ENCODE data around the gene FNDC11.
A peak's percentile ranks its signal among the peaks of the same experiment; 100 is the strongest.
"Not testable (repeated sequence)": the region's sequence is repeated elsewhere in the genome, so short reads cannot be mapped to it uniquely, and the experiment has no call there.

Gene FNDC11

GRCh38 chr20:63513207-63513606 lies 40.8 kb upstream of the FNDC11 start:
- no peak for TF ChIP-seq SUZ12 (IDR thresholded peaks at IDR 0.05; ENCODE audit: extremely low read depth, insufficient read depth, insufficient read length)
- Histone ChIP-seq H3K27me3 (ENCODE audit: insufficient read depth, insufficient read length) (no peaks in the 10 kb centered on the region), H3K9ac (ENCODE audit: insufficient read length, low read depth) (no peak overlapping the region), H3K36me3 (ENCODE audit: insufficient read depth, insufficient read length, low read length) (peaks cover 7% of the 10 kb centered on the region), H3K4me1 (ENCODE audit: insufficient read depth, insufficient read length) (peaks cover 4% of the 10 kb centered on the region), H3K4me3 (ENCODE audit: insufficient read length, low read depth) (no peak overlapping the region), H3K9me3 (ENCODE audit: insufficient read depth, low read length) (no peaks in the 10 kb centered on the region; the same call in 1 of the 2 replicates)
- no peak for DNase-seq (ENCODE audit: low read depth, low spot score)

GRCh38 chr20:63514520-63514919 lies 39.4 kb upstream of the FNDC11 start:
- peaks cover 12% of the 10 kb centered on the region for H3K4me1 ChIP-seq (ENCODE audit: insufficient read depth, insufficient read length)
- not testable (repeated sequence) for H3K36me3 ChIP-seq (ENCODE audit: insufficient read depth, insufficient read length, low read length); H3K27me3 ChIP-seq (ENCODE audit: insufficient read depth, insufficient read length); H3K4me3 ChIP-seq (ENCODE audit: insufficient read length, low read depth); H3K9ac ChIP-seq (ENCODE audit: insufficient read length, low read depth); DNase-seq (ENCODE audit: low read depth, low spot score); H3K9me3 ChIP-seq (ENCODE audit: insufficient read depth, low read length)

GRCh38 chr20:63517376-63518309 lies 36.3 kb upstream of the FNDC11 start:
- peaks cover 3% of the 10 kb centered on the region for H3K27me3 ChIP-seq (ENCODE audit: insufficient read depth, insufficient read length)
- H3K4me1 ChIP-seq (ENCODE audit: insufficient read depth, insufficient read length): peaks cover 24% of the 10 kb centered on the region
- no peak for TF ChIP-seq ZNF274 (IDR thresholded peaks at IDR 0.05; ENCODE audit: low read depth, low read length)
- TF ChIP-seq SUZ12 (IDR thresholded peaks at IDR 0.05; ENCODE audit: extremely low read depth, insufficient read depth, insufficient read length): no peak
- TF ChIP-seq YY1 (IDR thresholded peaks at IDR 0.05; ENCODE audit: insufficient read depth, insufficient read length): no peak

GRCh38 chr20:63518351-63518861 lies 35.6 kb upstream of the FNDC11 start:
- DNase-seq (ENCODE audit: low read depth, low spot score): no peak
- no peak overlapping the region for H3K4me3 ChIP-seq (ENCODE audit: insufficient read length, low read depth)
- H3K36me3 ChIP-seq (ENCODE audit: insufficient read depth, insufficient read length, low read length): peaks cover 29% of the 10 kb centered on the region
- peaks cover 3% of the 10 kb centered on the region for H3K27me3 ChIP-seq (ENCODE audit: insufficient read depth, insufficient read length)
- H3K9me3 ChIP-seq (ENCODE audit: insufficient read depth, low read length): peaks cover 12% of the 10 kb centered on the region; the same call in 1 of the 2 replicates
- no peak for TF ChIP-seq SUZ12 (IDR thresholded peaks at IDR 0.05; ENCODE audit: extremely low read depth, insufficient read depth, insufficient read length)
- TF ChIP-seq ZNF274 (IDR thresholded peaks at IDR 0.05; ENCODE audit: low read depth, low read length): no peak
- TF ChIP-seq YY1 (IDR thresholded peaks at IDR 0.05; ENCODE audit: insufficient read depth, insufficient read length): no peak
- peak overlapping the region; percentile 100 for H3K9ac ChIP-seq (ENCODE audit: insufficient read length, low read depth)
- peaks cover 29% of the 10 kb centered on the region for H3K4me1 ChIP-seq (ENCODE audit: insufficient read depth, insufficient read length)

More at GRCh38 chr20:63517376-63518309, 36.3 kb upstream of the FNDC11 start:
- Histone ChIP-seq H3K36me3 (ENCODE audit: insufficient read depth, insufficient read length, low read length) (peaks cover 22% of the 10 kb centered on the region), H3K4me3 (ENCODE audit: insufficient read length, low read depth) (no peak overlapping the region), H3K9ac (ENCODE audit: insufficient read length, low read depth) (peak overlapping the region; percentile 100), H3K9me3 (ENCODE audit: insufficient read depth, low read length) (peaks cover 5% of the 10 kb centered on the region; the same call in 1 of the 2 replicates)
- no peak for DNase-seq (ENCODE audit: low read depth, low spot score)

GRCh38 chr20:63518946-63519667 lies 34.9 kb upstream of the FNDC11 start:
- Histone ChIP-seq H3K4me1 (ENCODE audit: insufficient read depth, insufficient read length) (peaks cover 29% of the 10 kb centered on the region), H3K9ac (ENCODE audit: insufficient read length, low read depth) (peak overlapping the region; percentile 100), H3K9me3 (ENCODE audit: insufficient read depth, low read length) (peaks cover 18% of the 10 kb centered on the region; the same call in 1 of the 2 replicates), H3K27me3 (ENCODE audit: insufficient read depth, insufficient read length) (peaks cover 3% of the 10 kb centered on the region), H3K4me3 (ENCODE audit: insufficient read length, low read depth) (peak overlapping the region; percentile 98), H3K36me3 (ENCODE audit: insufficient read depth, insufficient read length, low read length) (peaks cover 35% of the 10 kb centered on the region)
- DNase-seq (ENCODE audit: low read depth, low spot score): no peak
- TF ChIP-seq SUZ12 (IDR thresholded peaks at IDR 0.05; ENCODE audit: extremely low read depth, insufficient read depth, insufficient read length) (no peak), YY1 (IDR thresholded peaks at IDR 0.05; ENCODE audit: insufficient read depth, insufficient read length) (no peak)

GRCh38 chr20:63519668-63520503 lies 34.1 kb upstream of the FNDC11 start:
- H3K4me1 ChIP-seq (ENCODE audit: insufficient read depth, insufficient read length): peaks cover 29% of the 10 kb centered on the region
- H3K9ac ChIP-seq (ENCODE audit: insufficient read length, low read depth): peak overlapping the region; percentile 100
- TF ChIP-seq SUZ12 (IDR thresholded peaks at IDR 0.05; ENCODE audit: extremely low read depth, insufficient read depth, insufficient read length): no peak
- TF ChIP-seq ZNF274 (IDR thresholded peaks at IDR 0.05; ENCODE audit: low read depth, low read length): no peak
- no peak for TF ChIP-seq YY1 (IDR thresholded peaks at IDR 0.05; ENCODE audit: insufficient read depth, insufficient read length)
- peaks cover 3% of the 10 kb centered on the region for H3K27me3 ChIP-seq (ENCODE audit: insufficient read depth, insufficient read length)
- no peak for DNase-seq (ENCODE audit: low read depth, low spot score)
- H3K4me3 ChIP-seq (ENCODE audit: insufficient read length, low read depth): peak overlapping the region; percentile 98
- H3K9me3 ChIP-seq (ENCODE audit: insufficient read depth, low read length): peaks cover 18% of the 10 kb centered on the region; the same call in 1 of the 2 replicates
- H3K36me3 ChIP-seq (ENCODE audit: insufficient read depth, insufficient read length, low read length): peaks cover 35% of the 10 kb centered on the region

Data from NT2/D1 (cell line).